Right atrium auricular region (tissue), 2 donors: ENCODE data around the gene CIDEA. TPM values are rescaled to one million over a fixed set of nuclear protein-coding genes. Genes with fewer than 3 reads are reported as not detected.

Experiments
- DNase-seq: peaks from one replicate; pipeline ENCODE4 v3.0.0-alpha.2; 2019; ENCODE audit warnings: low spot score
- H3K27ac ChIP-seq, 2 donors: fragments of 200-600 bp; sonication (generic); 1 replicate in 1 of 2; 2 replicates in 1 of 2; pipeline ENCODE4 v1.5.1; 2016 to 2019
- H3K27me3 ChIP-seq, 2 donors: fragments of 200-600 bp; sonication (generic); one replicate each; pipeline versions ENCODE4 v1.5.1 to v1.6.0; 2017 to 2019
- H3K36me3 ChIP-seq: fragments of 200-600 bp; sonication (generic); one replicate; pipeline ENCODE4 v1.5.1; 2016
- H3K4me1 ChIP-seq, 2 donors: fragments of 200-600 bp; sonication (generic); one replicate each; pipeline versions ENCODE4 v1.5.1 to v1.6.0; 2017 to 2019
- H3K4me3 ChIP-seq, 2 donors: fragments of 200-600 bp; sonication (generic); 1 replicate in 1 of 2; 2 replicates in 1 of 2; pipeline ENCODE4 v1.5.1; 2017 to 2019; ENCODE audit warnings: mild to moderate bottlenecking in 1 of 2, moderate library complexity in 1 of 2
- H3K9me3 ChIP-seq, 2 donors: fragments of 200-600 bp; sonication (generic); one replicate each; pipeline ENCODE4 v1.5.1; 2019
- total RNA-seq, 2 donors: library from RNA; depleted of rRNA; stranded (reverse); fragments of >200 nt; gene quantifications; one replicate each; pipeline ENCODE4 v1.1.0, GENCODE V29; 2016
- TF ChIP-seq, protein P1 (sequence below), 2 donors: fragments of 200-600 bp; sonication (generic); IDR thresholded peaks; one replicate each; pipeline ENCODE4 v1.5.1; 2019; ENCODE audit warnings: antibody characterized with exemption in 2 of 2

CIDEA gene
- total RNA-seq, 2 donors from 2014 or later, result 0.82 to 3.9 TPM

DNA sequence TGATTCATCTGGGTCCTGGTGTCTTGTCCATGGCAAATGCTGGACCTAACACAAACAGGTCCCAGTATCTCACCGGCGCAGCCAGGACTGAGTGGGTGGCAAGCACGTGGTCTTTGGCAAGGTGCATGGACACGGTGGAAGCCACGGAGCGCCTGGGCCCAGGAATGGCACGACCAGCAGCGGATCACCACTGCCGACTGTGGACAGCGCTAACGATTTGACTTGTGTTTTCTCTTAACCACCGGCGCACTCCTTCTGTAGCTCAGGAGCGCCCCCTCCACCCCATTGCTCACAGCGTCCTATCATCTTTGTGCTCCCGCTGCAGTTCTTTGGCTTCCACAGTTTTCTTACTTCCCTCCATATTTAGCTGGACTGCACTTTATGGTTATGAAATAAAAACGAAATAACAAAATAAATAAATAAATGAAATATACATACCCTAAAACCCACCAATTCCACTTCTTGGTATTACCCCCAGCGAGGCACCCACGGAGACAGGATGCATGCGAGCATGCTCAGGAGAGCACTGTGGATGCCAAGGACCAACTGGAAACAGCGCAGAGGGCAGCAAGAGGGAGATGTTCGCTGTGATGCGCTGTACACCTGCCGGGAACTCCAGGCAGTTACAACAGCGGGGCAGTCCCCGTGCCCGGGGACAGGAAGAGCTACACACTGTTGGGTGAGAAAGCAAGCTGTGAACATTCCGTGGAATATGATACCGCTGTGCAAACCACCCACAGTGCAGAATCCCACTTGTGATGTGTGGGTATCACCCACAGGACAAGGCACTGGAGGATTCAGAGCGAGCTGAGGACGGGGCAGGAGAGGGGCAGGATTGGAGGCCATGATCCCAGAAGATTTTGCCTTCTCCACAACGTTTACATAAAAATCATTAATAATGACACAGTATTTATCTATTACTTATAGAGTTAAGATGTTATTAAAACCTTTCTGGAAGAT is 7.0 kb upstream of the CIDEA start:
- Histone ChIP-seq H3K36me3 (no peaks in the 10 kb centered on the region), H3K9me3 (no peaks in the 10 kb centered on the region)

DNA sequence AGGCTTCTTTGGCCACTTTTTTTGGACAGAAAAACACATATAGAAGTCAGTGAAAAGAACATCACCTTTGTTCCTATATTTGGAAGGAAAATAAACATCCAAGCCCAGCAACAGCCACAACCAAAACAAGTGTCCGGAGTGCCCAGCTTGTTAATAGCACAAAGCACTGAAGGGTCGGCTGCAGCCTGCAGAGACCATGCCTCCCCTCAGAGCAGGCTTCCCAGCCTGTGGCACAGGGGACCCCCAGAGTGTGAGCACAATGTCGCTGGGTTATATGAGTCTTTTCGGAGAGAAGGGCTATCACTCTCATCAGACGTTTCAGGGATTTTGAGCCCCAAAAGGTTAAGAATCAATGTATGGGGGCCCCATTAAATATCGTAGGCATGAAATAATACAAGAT is 6.2 kb upstream of the CIDEA start:
- TF ChIP-seq, protein P1, sequence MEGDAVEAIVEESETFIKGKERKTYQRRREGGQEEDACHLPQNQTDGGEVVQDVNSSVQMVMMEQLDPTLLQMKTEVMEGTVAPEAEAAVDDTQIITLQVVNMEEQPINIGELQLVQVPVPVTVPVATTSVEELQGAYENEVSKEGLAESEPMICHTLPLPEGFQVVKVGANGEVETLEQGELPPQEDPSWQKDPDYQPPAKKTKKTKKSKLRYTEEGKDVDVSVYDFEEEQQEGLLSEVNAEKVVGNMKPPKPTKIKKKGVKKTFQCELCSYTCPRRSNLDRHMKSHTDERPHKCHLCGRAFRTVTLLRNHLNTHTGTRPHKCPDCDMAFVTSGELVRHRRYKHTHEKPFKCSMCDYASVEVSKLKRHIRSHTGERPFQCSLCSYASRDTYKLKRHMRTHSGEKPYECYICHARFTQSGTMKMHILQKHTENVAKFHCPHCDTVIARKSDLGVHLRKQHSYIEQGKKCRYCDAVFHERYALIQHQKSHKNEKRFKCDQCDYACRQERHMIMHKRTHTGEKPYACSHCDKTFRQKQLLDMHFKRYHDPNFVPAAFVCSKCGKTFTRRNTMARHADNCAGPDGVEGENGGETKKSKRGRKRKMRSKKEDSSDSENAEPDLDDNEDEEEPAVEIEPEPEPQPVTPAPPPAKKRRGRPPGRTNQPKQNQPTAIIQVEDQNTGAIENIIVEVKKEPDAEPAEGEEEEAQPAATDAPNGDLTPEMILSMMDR (IDR thresholded peaks at IDR 0.05), result no peak
- H3K27ac ChIP-seq, result no peak overlapping the region
- H3K4me3 ChIP-seq, result no peak overlapping the region
- H3K9me3 ChIP-seq, result no peaks in the 10 kb centered on the region
- no peak for DNase-seq
- no peaks in the 10 kb centered on the region for H3K27me3 ChIP-seq
- H3K36me3 ChIP-seq, result no peaks in the 10 kb centered on the region
- H3K4me1 ChIP-seq, result peaks cover 0 to under 1% of the 10 kb centered on the region in 2 donors

More for the DNA sequence above, 7.0 kb upstream of the CIDEA start:
- no peak overlapping the region for H3K27ac ChIP-seq
- H3K4me1 ChIP-seq, result no peaks in the 10 kb centered on the region
- no peaks in the 10 kb centered on the region for H3K27me3 ChIP-seq
- no peak for DNase-seq
- H3K4me3 ChIP-seq, result no peak overlapping the region
- TF ChIP-seq, protein P1 (IDR thresholded peaks at IDR 0.05), result peak in 1 of 2 donors; percentile 29

DNA sequence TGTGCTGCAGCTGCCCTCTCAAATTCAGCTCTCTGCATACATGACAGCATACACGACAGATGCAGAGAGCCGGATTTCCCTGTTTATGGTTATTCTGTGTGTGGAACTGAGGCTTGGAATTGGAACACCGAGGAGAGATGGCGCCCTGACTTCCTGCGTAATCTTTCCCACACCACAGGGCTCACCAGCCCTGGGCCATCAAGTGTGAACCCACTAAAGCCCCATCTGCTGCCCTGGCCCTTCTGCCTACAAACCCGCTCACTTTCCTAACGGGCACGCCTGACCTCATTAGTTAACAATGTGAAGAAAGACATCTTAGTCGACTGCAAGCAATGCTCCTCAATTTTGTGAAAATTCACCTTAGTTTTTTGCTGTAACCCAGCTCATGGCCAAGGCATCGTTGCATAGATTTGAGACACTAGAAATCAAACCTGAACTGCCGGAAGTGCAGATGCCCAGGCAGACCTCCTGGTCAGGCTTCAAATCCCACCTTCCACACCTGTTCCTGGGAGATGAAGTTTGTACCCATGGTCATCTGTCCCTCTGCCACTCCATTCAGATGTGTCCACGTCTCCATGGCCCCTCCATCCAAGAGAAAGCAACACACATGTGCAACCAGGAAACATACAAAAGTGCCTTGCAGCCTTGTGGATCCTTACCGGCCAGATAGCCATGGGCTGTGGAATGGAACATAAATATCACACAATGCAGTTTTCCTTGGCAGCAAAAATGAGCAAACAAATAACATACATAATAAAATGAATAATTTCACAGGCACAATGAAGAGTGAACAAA is 5.0 kb upstream of the CIDEA start:
- Histone ChIP-seq H3K9me3 (no peaks in the 10 kb centered on the region), H3K36me3 (no peaks in the 10 kb centered on the region), H3K27ac (no peak overlapping the region), H3K4me1 (peaks cover 0 to 12% of the 10 kb centered on the region in 2 donors), H3K4me3 (no peak overlapping the region), H3K27me3 (no peaks in the 10 kb centered on the region)
- TF ChIP-seq, protein P1 (IDR thresholded peaks at IDR 0.05), result no peak
- no peak for DNase-seq

DNA sequence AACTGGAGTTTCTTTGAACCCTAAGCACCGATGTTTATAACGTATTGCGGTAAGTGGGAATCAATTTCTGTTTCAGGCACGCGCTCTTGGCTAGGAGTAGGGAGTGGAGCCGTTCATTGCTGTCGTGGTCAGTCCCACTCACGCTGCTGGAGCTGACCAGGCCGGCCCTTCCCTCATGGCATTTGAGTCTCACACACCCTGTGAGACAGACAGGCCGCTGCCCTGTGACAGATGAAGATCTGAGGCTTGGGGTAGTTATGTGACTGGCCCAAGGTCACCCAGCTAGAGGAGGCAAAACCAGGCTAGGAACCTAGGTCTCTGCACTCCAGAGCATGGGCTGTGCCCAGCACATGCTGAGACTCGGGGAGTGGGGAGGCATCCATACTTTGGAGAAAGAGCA is 2.9 kb upstream of the CIDEA start:
- TF ChIP-seq, protein P1 (IDR thresholded peaks at IDR 0.05), result no peak
- Histone ChIP-seq H3K4me1 (peaks cover 0 to 19% of the 10 kb centered on the region in 2 donors), H3K36me3 (no peaks in the 10 kb centered on the region), H3K27me3 (no peaks in the 10 kb centered on the region), H3K27ac (no peak overlapping the region), H3K9me3 (no peaks in the 10 kb centered on the region), H3K4me3 (no peak overlapping the region)
- no peak for DNase-seq

DNA sequence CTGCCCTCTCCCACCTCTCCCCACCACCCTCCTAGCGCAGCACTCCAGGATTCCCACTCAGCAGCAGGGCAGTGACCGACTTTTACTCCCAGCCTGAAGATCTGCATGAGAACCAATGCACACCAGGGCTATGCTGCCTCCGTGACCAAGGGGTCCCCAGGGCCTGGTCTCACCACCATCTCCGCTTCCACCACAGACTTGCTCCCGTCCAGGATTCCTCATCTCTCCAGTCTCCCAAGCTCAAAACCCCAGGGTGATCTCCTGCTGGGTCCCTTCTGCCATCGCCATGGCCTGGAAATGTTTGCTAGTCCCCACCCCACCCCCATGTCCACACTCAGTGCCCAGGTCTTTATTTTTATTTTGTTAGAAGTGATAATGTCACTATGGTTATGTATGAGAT is 2.1 kb upstream of the CIDEA start:
- no peak for DNase-seq
- Histone ChIP-seq H3K27ac (no peak overlapping the region), H3K4me1 (peaks cover 0 to 19% of the 10 kb centered on the region in 2 donors), H3K36me3 (no peaks in the 10 kb centered on the region), H3K4me3 (no peak overlapping the region), H3K9me3 (no peaks in the 10 kb centered on the region), H3K27me3 (no peaks in the 10 kb centered on the region)
- TF ChIP-seq, protein P1 (IDR thresholded peaks at IDR 0.05), result no peak
